Stimulated activated CD8-positive, alpha-beta memory T cell treated with anti-CD3 and anti-CD28 coated beads, Interleukin-2, amount 100 ng/mL, for 48 hours (primary cell): Measurements from ENCODE around the gene THOC1.
A peak's percentile ranks its signal among the peaks of the same experiment; 100 is the strongest.
"Not testable (repeated sequence)": the region's sequence is repeated elsewhere in the genome, so short reads cannot be mapped to it uniquely, and the experiment has no call there.

ENCODE experiments used
- DNase-seq, 2 donors: peaks; one replicate each; pipeline ENCODE4 v3.0.0-alpha.2; 2020; ENCODE audit warnings: low read depth in 2 of 2

The THOC1 gene

DNA sequence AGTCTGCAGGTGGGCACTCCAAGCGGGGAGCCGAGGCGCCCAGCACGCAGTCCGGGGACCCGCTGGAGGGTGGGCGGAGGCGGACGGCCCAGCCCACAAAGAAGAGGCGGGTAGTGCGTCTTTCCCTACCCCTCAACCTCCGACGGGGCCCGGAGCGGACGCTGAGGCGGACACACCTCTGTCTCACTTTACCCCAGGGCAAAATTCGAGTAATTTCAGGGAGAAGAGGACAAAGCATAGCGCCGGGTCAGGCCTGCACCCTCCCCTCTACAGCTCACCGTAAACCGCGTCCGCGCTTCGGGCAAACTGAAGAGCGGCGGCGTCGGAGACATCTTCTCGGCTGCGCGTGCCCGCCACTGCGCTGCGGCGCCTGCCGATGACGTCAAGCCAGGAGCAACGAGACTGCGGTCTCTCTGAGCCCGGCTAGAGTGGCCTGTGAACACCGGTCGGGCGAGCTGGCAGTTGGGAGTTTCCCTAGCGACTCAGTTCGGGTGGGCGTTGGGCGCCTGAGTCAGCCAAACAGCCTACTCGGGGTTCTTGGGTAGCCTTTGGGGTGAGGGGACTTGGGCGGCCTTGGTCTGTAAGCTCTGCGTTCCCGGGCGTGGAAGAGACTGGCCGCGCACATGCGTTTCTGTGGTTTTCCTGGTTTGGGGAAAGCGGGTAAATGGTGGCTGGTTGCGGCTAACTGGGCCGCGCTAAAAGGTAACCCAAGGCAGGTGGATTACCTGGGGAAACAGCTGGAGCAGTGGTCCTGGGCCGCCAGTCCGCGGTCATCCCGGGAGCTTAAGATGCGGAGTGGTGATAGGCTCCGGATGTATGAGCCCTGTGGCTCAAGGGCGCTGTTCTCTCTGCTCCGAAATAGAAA is at the start of gene THOC1:
Gene THOC1 (minus strand): TSS at position 360 of the 865 bp plus-strand sequence. CDS start 28 bp downstream, at position 332.
- DNase-seq, result peak; percentile 93 to 95

- DNase-seq, result no peak
These were observed 49.8 kb upstream of the THOC1 start for GRCh38 chr18:317618-318017.

- DNase-seq, result no peak
These were observed 48.5 kb upstream of the THOC1 start for GRCh38 chr18:316393-316792.

GRCh38 chr18:313931-314330 is 46.1 kb upstream of the THOC1 start:
- DNase-seq, result no peak

DNA sequence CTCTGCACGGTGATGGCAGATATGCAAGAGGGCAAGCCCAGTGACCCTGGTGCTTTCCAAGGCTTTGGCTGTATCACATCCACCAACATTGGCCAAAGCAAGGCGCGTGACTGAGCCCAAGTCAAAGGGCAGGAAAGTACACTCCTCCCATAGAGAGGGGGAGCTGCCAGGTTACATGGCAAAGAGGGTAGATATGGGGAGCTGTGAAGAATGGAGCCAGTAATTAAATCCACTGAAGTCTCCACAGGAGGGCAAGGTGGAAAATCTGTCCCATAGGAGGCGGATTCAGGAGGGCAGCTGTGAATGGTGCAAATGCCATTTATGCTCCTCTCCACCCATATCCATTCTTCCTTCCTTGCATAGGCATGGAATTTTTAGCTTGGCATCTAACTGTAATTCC is 44.6 kb upstream of the THOC1 start:
- no peak for DNase-seq

GRCh38 chr18:310042-310441 is 42.2 kb upstream of the THOC1 start:
- no peak for DNase-seq

GRCh38 chr18:308086-308485 is 40.2 kb upstream of the THOC1 start:
- not testable (repeated sequence) for DNase-seq

GRCh38 chr18:306608-307255 is 38.9 kb upstream of the THOC1 start:
- DNase-seq, result no peak

GRCh38 chr18:305003-305501 is 37.2 kb upstream of the THOC1 start:
- DNase-seq, result no peak

- no peak for DNase-seq
These were observed 35.8 kb upstream of the THOC1 start for GRCh38 chr18:303607-304006.

GRCh38 chr18:303011-303410 is 35.2 kb upstream of the THOC1 start:
- DNase-seq, result no peak

DNA sequence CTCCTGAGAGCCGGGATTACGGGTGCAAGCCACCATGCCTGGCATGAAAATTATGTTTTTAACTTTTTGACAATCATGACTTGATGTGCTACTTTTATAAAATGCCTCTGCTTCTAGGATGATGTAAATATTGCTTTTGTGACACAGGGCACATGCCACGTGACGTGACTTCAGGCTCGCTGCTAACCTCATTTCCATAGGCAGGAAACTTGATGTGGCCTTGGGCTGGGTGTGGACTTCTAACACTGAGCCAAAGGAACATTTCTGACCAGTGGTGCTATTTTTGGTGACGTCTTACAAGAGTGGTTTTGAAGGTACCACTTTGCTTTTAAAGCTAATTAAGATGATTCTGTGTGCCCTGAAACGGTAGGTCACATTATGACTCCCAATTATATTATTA is 34.2 kb upstream of the THOC1 start:
- no peak for DNase-seq

DNA sequence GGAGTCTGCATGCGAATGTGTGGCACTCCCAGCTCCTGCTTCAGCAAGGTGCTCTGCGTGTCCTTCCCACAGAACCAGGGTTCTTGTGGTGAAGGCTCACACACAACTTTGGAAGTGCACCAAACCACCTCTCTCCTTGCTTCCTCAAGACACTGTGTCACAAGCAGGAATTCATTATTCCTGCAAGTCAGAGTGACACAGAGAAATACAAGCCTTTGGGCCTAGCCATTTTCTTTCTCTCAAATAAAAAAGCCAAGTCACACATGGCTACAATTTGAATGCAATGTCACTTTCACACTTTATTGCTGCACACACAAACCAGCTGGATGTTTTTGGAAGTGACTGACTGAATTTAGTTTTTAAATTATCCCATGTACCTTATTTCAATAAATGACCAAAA is 30.1 kb upstream of the THOC1 start:
- no peak for DNase-seq

DNA sequence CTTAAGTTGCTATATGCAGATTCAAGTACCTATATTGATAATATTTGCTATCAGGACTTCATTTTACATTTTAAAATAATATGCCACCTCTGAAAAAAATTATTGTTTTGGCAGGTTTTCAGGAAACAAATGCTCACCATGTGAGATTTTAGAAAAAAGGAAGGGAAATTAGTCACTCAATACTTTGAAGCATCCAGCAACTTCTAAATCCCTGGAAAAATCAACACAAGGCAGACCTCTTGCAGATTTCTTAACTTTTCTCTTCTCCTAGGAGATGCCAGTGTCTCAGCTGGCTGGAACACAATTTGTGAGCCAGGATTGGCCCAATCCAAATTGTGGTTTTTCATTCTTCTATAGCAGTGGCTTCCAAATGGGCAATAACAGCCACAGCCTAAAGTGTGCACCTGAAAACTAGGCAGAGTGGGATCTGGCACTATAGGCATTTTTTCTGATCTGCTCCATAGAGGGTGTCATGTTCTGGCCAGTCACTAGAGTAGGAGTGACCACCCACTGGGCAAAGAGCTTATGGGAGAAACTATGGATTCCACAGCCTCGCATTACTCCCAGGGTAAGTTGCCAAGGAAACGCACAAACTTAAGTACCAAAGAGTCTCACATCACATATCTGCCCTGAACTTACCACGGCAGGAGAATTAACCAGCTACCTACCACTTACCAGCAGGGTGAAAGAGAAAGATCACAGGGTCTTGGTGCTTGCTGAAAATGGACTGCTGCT is 28.1 kb upstream of the THOC1 start:
- DNase-seq, result no peak

- DNase-seq, result no peak
These were observed 26.7 kb upstream of the THOC1 start for GRCh38 chr18:294566-294965.

GRCh38 chr18:293536-293935 is 25.7 kb upstream of the THOC1 start:
- no peak for DNase-seq

- no peak for DNase-seq
These were observed 24.4 kb upstream of the THOC1 start for GRCh38 chr18:292271-292670.

DNA sequence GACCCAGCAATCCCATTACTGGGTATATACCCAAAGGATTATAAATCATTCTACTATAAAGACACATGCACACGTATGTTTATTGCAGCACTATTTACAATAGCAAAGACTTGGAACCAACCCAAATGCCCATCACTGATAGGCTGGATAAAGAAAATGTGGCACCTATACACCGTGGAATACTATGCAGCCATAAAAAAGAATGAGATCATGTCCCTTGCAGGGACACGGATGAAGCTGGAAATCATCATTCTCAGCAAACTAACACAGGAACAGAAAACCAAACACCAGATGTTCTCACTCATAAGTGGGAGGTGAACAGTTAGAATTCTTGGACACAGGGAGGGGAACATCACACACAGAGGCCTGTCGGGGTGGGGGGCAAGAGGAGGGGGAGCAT is 22.1 kb upstream of the THOC1 start:
- not testable (repeated sequence) for DNase-seq

GRCh38 chr18:289026-289425 is 21.2 kb upstream of the THOC1 start:
- no peak for DNase-seq

- no peak for DNase-seq
These were observed 18.9 kb upstream of the THOC1 start for GRCh38 chr18:286515-287310.

DNA sequence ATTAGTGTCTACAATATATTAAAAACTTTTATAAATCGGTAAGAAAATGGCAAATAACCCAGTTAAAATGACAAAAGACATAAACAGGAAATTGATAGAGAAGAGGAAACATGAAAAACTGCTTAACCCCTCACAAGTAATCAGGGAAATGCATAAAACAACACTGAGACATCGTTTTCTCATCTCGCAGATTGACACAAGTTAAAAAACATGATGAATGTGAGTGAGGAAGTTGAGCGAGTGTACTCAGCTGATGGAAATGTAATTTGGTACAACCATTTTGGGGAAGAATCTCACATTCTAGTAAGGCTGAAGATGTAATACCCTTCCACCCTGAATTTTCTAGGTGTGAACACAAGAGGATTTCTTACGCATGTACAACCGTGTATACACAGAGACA is 18.0 kb upstream of the THOC1 start:
- no peak for DNase-seq

- DNase-seq, result no peak
These were observed 7.6 kb upstream of the THOC1 start for GRCh38 chr18:275486-275885.
